Activated T-cell treated with anti-CD3 and anti-CD28 coated beads, Interleukin-2, amount 50 U/mL, for 24 hours (primary cell): ENCODE measurements around the gene MDC1.
A peak's percentile ranks its signal among the peaks of the same experiment; 100 is the strongest.

Experiments
- DNase-seq: peaks from one replicate; pipeline ENCODE4 v3.0.0-alpha.2; 2020
- H3K27ac Mint-ChIP-seq: 2 replicates; pipeline ENCODE4 v1.8.0; 2020; ENCODE audit warnings: mild to moderate bottlenecking, mixed read lengths
- H3K27me3 Mint-ChIP-seq: 2 replicates; pipeline ENCODE4 v1.8.0; 2020; ENCODE audit warnings: mixed read lengths
- H3K36me3 Mint-ChIP-seq: 2 replicates; pipeline ENCODE4 v1.8.0; 2020; ENCODE audit warnings: low read depth, mixed read lengths
- H3K4me1 Mint-ChIP-seq: 2 replicates; pipeline ENCODE4 v1.8.0; 2020; ENCODE audit warnings: low read depth, mixed read lengths
- H3K4me3 Mint-ChIP-seq: 2 replicates; pipeline ENCODE4 v1.8.0; 2020; ENCODE audit warnings: mild to moderate bottlenecking, moderate library complexity, mixed read lengths
- H3K9me3 Mint-ChIP-seq: 2 replicates; pipeline ENCODE4 v1.8.0; 2020; ENCODE audit warnings: mixed read lengths

The MDC1 gene

DNA sequence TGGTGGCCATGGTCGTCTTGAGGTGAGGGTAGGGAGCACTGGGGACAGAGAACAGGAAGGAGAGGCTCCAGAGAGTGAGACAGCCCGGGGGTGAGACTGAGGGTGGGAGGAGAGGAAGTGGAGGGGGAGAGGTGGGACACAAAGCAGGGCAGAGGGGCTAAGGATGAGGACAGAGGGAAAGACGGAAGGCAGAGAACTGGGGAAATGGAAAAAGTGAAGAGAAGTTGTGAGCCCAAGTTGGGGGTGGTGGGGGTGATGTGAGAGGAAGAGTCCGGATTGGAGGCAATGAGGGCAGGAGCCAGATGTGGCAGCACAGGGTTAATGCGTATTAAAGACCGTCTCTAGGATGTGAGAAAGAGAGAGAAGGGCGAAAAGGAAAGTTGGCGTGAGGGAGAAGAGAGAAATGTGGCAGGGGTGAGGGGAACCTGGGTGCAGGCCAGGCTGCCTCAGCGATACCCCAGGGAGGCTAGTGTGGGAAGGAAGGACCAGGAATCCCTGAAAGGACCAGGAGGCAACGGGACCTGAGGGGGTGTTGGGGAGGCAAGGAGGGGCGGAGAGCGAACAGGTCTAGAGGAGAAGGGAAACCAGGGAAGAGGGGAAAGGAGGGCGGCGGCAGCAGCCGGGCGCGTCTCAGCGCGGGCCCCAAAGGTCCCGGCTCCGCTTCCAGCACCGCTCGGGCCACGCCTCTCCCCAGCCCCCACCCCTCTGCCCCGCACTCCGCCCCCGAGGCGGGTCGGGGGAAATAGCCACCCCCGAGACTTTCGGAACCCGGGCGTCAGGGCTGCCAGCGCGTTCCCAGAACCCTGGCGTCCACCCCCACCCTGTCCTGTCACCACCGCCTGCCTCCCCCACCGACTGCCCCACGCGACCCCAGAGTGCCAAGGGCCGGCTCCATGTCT lies 30.8 kb downstream of the MDC1 start, which contains the start of gene PPP1R18:
PPP1R18 (minus strand) TSS at position 637 of the 899 bp plus-strand sequence; CDS start at position 10, 627 bp downstream.
- peaks cover 39% of the 10 kb centered on the region for H3K4me1 Mint-ChIP-seq
- H3K9me3 Mint-ChIP-seq = no peaks in the 10 kb centered on the region
- peak within 1 kb of the TSS; percentile 99 for H3K27ac Mint-ChIP-seq
- peak within 1 kb of the TSS; percentile 94 for H3K4me3 Mint-ChIP-seq
- H3K27me3 Mint-ChIP-seq = no peaks in the 10 kb centered on the region
- DNase-seq = peak; percentile 89
- H3K36me3 Mint-ChIP-seq = peaks cover 71% of the 10 kb centered on the region

DNA sequence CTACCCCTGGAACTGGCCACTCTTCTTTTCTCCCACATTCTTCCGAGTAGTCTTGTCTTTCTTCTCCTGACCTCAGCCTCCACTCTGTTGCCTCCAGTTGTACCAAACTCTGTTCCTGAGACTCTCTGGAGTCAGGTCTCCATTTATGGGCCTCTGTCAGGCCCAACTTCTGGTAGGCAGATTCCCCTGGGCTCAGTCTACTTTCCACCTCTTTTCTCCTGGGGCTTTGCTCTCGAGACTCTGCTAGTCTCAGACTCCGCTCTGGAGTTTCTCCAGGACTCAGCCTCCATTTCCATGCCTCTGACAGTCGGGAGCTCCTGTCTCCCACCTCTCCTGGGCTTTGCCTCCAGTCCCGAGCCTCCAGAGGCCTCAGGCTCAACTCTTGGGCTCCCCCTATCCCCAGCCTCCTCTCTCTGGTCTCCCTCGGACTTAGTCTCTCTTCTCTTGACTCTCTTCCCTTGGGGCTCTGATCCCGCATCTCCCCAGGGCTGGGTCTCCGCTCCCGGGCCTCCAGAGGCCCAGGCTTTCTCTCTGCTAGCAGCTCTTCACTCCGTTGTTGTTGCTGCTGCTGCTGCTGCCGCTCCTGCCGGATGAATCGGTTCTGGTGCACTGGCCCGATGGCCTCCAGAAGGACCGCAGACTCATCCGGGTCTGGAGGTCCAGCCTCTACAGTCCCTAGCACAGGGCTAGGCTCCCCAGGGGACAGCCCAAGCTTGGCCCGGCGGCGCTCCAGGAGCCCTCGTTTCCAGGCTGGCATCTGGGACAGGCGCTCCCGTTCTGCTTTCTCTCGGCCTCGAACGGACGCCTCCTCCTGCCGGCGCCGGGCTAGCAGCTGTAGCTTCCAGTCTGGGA lies 31.7 kb downstream of the MDC1 start:
- peaks cover 38% of the 10 kb centered on the region for H3K4me1 Mint-ChIP-seq
- DNase-seq = peak; percentile 63
- peak overlapping the region; percentile 94 for H3K4me3 Mint-ChIP-seq
- no peaks in the 10 kb centered on the region for H3K9me3 Mint-ChIP-seq
- H3K27ac Mint-ChIP-seq = peak overlapping the region; percentile 99
- H3K27me3 Mint-ChIP-seq = no peaks in the 10 kb centered on the region
- peaks cover 77% of the 10 kb centered on the region for H3K36me3 Mint-ChIP-seq

DNA sequence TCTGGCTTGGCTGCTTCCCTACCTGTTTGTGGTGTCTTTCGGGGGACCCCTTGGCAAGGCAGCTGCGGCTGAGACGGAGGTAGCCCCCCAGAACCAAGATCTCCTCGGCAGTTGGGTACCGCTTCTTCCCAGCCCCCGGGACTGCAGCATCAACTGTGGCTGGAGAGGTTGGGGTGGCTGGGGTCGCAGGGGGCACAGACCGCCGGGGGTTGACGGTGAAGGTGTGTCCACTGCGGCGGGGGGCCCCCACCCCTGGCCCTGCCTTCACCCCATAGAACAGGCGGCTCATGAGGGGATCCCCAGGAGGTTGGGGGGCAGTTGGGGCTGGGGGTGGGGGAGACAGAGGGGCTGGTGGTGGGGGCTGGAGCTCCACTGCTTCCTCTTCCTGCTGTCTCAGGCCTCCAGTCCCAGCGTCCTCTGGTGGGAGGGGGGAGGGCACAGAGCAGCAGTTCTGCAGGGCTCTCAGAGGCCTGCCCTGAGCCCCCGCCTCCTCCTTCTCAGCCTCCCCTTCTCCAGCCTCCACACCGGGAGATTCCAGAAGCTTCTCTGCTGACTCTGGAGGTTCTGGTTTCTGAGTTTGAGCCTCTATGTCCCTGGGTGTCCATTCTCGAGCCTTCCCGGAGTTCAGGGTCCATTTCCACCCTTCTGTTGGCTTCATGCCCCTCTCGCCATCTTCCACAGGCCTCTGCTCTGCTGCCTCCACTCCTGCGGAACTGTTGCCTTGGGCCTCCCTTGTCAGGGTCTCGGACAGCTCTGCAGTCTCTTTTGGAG lies 32.5 kb downstream of the MDC1 start:
- DNase-seq = peak; percentile 68
- H3K36me3 Mint-ChIP-seq = peaks cover 83% of the 10 kb centered on the region
- no peaks in the 10 kb centered on the region for H3K9me3 Mint-ChIP-seq
- H3K27me3 Mint-ChIP-seq = no peaks in the 10 kb centered on the region
- H3K4me3 Mint-ChIP-seq = peak overlapping the region; percentile 94
- peaks cover 38% of the 10 kb centered on the region for H3K4me1 Mint-ChIP-seq
- peak overlapping the region; percentile 99 for H3K27ac Mint-ChIP-seq

DNA sequence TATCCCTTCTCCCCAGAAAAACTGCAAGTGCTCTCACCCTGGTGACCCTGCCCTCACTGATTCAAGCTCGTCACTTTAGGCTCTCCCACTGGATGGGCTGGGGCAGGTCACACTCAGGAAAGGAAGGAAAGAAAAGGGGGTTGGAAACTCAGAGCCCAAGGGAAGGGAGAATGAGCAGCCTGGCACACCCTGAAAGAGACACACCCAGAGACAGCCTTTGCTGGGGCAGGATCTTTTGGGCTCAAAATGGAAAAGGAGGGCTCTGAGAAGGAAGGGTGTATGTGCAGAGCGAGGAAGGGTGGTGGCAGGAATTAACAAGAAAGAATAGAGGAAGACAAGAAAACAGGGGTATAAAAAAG lies 33.1 kb downstream of the MDC1 start:
- H3K36me3 Mint-ChIP-seq = peaks cover 89% of the 10 kb centered on the region
- no peak for DNase-seq
- H3K27ac Mint-ChIP-seq = peak overlapping the region; percentile 99
- peak overlapping the region; percentile 94 for H3K4me3 Mint-ChIP-seq
- H3K4me1 Mint-ChIP-seq = peaks cover 38% of the 10 kb centered on the region
- no peaks in the 10 kb centered on the region for H3K27me3 Mint-ChIP-seq
- no peaks in the 10 kb centered on the region for H3K9me3 Mint-ChIP-seq

DNA sequence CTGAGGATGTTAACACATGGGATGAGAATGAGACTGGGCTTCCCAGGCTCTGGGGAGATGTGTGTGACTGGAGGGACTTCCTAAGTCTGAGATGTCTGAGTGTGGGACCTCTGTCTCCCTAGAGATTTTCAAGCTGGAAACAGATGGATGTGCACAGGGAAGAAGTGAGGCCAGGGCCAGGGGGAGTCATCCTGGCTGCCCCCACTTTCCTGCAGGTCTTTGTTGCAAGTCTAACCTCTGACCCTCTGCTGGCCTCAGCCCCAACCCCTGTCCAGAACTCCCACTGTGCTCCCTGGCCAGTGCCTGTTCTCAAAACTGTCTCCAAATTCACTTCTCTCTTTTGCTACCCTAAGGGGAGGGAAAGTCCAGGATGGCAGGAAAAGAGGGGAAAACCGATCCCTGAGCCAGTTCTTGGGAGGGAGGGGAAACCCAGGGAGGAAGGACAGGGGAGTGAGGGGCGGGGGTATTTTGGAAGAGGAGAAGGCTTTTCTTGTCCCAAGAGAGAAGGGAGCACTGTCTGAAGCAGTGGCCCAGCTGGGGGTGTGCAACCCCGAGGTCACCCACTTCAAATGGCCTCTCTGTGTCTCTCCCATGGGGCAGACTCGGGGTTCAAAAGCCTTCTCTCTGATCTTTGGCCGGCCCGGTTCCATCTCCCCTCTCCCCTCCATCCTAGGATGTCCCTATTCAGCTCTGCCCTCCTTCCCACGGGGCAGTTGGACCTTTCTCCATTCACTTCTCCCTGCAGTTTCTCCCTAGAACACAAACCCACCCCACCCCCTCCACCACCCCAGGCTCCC lies 33.7 kb downstream of the MDC1 start:
- H3K9me3 Mint-ChIP-seq = no peaks in the 10 kb centered on the region
- peaks cover 93% of the 10 kb centered on the region for H3K36me3 Mint-ChIP-seq
- H3K27ac Mint-ChIP-seq = peak overlapping the region; percentile 99
- no peaks in the 10 kb centered on the region for H3K27me3 Mint-ChIP-seq
- DNase-seq = no peak
- peak overlapping the region; percentile 94 for H3K4me3 Mint-ChIP-seq
- H3K4me1 Mint-ChIP-seq = peaks cover 37% of the 10 kb centered on the region

DNA sequence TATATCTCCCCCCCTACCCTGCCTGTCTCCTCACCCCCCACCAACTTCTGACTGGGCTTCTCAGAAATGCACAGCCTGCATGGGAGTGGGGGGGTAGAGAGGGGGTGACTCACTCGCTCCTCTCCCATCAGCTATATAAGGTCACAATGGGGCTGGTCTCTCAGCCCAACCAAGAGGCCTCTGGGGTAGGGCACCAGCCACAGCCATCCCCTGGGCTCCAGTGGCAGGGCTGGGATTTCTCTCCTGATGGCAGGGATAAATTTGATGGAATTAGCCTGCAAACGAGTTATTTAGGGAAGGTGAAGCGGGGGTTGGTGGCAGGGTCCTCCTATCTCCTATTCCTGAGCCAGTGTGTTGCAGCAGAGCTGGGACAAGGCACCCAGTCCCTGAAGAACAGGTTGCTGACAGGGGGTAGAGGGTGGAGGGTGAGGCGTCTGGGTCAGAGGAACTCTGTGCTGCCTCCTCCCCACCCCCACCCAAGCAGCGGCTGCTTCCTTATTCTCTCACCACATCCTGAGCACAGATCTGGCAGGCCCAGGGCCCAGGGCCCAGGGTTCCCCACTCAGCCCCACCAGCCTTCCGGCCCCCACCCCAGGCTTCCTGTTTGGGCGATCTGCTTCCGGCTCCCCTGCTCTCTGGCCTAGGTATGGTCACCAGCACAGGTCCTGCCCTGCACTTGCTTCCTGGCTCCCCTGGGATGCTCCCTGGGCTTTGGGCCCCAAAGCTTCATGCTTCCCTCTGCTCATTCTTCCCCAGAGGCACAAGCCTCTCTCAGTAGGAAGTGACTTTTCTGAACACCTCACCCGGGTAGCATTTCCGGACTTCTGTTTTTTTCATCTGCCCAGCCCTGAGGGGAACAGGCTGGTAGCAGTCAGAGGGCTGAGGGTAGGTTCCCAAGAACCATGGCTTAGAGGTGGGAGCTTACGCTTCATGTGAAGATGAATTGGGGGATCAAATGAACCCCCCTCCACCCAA lies 34.7 kb downstream of the MDC1 start:
- Mint-ChIP-seq H3K4me1 (peaks cover 28% of the 10 kb centered on the region), H3K27me3 (no peaks in the 10 kb centered on the region), H3K9me3 (no peaks in the 10 kb centered on the region), H3K27ac (peak overlapping the region; percentile 99), H3K4me3 (peak overlapping the region; percentile 94), H3K36me3 (peaks cover 91% of the 10 kb centered on the region)
- peak; percentile 86 for DNase-seq

DNA sequence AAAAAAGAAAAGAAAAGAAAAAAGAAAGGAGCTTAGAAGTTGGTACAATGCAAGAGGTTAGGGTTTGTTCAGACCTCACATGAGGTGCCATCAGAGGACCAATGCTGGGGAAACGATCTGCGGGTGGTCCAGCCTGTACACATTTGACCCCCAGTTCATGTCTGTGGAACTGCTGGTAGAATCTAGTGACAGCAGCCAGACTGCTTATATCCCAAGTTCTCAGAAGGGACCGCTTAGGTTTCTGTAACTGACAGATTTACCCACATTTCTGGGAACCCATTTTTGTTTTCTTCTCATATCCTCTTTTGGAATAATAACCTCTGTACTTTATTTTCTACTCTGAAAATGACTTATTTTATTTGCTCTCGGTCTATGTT lies 35.3 kb downstream of the MDC1 start:
- H3K9me3 Mint-ChIP-seq = no peaks in the 10 kb centered on the region
- peak overlapping the region; percentile 99 for H3K27ac Mint-ChIP-seq
- DNase-seq = peak; percentile 50
- peaks cover 96% of the 10 kb centered on the region for H3K36me3 Mint-ChIP-seq
- H3K4me3 Mint-ChIP-seq = peak overlapping the region; percentile 94
- peaks cover 28% of the 10 kb centered on the region for H3K4me1 Mint-ChIP-seq
- H3K27me3 Mint-ChIP-seq = no peaks in the 10 kb centered on the region

DNA sequence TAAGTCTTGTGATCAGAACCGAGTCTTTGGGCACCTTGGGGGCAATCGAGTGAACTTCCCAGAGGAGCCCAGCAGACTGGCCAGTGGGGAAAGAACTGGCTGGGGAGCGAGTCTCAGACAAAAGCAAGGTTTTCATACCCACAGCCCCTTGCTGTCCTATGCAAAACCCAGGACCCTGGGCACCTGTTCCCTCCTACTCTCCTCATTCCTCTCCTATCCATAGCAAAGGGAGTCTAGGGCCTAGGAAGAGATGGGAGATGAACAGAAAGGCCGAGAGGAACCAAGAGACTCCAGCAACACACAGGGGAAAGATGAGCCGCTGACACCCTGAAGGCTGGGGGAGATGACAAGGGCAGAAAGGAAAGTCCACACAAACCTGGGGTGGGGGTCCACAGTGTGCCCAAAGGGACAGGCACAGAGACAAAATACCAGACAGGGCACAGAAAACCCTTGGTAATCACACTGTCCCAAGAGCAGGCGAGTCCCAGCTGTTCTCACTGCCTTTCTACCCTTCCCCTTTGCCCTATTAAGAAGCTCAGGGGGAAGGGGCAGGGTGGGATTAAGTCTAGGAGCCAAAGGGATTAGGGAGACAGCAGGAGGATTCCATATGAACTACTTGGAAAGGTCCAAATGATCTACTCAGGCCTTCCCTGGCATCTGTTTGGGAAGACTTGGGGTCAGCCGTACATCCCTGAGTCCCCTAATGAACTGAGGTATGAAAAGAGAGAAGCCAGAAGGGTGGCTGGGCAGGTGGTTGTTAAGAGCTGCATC lies 37.1 kb downstream of the MDC1 start:
- peaks cover 31% of the 10 kb centered on the region for H3K4me1 Mint-ChIP-seq
- peak overlapping the region; percentile 99 for H3K27ac Mint-ChIP-seq
- H3K27me3 Mint-ChIP-seq = no peaks in the 10 kb centered on the region
- H3K36me3 Mint-ChIP-seq = peaks cover 91% of the 10 kb centered on the region
- H3K9me3 Mint-ChIP-seq = no peaks in the 10 kb centered on the region
- peak; percentile 38 for DNase-seq
- peak overlapping the region; percentile 94 for H3K4me3 Mint-ChIP-seq

DNA sequence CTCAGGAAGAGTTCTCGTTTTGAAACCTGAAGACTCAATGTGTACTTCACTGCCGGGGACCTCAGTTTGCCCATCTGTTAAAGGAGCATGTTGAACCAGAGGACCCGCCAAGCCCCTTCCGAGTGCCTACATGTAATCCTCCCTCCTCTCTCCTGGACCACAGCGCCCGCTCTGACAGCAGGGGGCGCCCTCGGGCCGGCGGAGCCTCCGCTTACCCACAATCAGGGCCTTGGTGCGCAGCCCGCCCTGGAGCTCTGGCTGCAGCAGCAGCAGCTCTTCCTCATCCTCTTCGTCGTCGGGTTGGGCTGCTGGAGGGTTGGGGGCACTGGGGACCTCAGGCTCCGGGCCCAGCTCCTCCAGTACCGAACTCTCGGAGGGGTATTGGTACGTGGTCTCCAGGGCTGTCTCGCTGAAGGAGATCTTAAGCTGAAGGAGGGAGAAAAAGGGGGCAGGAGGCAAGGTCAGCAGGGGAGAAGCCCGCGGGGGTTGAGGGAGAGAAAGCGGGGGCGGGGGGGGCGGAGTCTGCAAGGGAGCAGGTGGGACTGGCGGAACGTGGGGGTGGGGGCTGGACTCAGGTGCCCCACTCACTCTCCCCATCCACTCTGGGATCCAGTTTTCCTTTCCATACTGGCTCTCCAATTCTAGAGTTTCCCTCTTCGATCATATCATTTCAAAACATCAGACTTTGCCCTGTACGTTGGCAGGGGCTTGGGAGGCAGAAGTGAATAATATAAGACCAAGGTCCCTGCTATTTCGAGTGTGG lies 37.9 kb downstream of the MDC1 start:
- Mint-ChIP-seq H3K36me3 (peaks cover 84% of the 10 kb centered on the region), H3K27ac (peak overlapping the region; percentile 99), H3K4me1 (peaks cover 33% of the 10 kb centered on the region), H3K4me3 (peak overlapping the region; percentile 94), H3K9me3 (no peaks in the 10 kb centered on the region), H3K27me3 (no peaks in the 10 kb centered on the region)
- peak; percentile 95 for DNase-seq

DNA sequence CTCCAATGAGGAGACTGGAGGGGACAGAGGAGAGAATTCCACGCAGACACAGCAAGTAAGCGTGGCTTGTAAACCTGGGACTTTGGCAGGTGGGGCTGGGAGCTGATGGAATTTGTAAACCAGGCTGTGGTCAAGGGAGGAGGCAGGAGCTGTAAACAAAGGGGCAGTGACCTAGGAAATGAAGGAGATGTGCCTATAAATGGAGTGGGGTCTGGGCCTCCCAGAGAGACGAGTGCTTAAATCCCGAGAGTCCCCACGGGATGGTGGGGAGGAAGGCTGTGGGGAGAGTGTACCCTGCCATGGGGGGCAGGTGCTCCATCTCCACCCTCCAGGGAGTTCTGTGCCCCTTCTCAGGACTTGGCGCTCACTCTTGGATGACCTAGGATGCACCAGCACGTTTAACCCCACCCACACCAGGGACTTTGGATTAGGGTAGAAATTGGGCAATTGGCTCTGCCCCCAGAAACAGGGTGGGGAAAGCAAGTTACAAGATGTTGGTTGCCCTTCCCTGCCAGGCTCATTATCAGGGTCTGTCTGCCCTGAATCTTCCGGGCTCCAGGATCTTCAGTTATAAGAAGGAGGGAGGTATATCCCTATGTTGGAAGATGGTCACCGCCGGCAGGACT lies 40.3 kb downstream of the MDC1 start:
- no peaks in the 10 kb centered on the region for H3K9me3 Mint-ChIP-seq
- no peak overlapping the region for H3K4me3 Mint-ChIP-seq
- H3K27ac Mint-ChIP-seq = peak overlapping the region; percentile 54

DNA sequence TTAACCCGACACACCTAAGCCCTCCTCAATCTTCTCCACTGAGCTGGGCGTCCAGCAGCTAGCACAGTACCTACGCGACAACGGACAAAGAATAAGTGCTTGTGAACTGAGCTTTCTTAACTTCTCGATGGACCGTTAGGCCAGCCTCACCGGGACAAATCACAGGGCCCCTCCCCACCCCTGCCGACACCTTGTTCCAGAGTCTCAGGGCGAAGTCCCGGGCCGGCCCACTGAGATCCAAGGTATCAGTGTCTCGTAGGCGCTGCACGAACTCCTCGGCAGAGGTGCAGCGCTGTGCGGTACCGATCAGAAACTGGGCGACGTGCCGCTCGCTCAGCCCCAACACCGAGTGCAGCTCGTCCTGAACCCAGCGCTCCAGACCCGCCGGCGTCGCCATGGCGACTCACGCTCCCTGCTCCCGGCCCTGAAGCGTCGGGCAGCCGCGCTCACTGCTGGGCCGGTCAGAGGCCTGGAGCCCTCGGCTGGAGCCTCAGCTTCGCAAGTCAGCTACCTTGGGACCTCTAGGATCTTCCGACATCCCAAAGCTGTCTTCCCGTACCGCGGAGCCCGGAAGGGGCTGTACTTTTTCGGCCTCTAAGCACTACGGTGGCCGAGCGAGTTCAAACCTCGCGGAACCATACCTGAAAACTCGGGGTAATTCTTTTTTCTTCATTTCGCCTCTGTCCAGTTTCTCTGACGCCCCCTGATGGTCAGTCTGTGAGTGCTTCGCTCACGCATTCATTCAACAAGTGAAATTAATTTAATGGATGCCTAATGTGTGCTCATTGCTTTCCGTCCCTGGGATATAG lies 44.4 kb downstream of the MDC1 start, which contains the start of gene DHX16:
DHX16 (minus strand) TSS at position 562 of the 809 bp plus-strand sequence; CDS start at position 397, 165 bp downstream.
- DNase-seq = peak; percentile 90
- no peaks in the 10 kb centered on the region for H3K27me3 Mint-ChIP-seq
- H3K4me3 Mint-ChIP-seq = peak within 1 kb of the TSS; percentile 93
- H3K9me3 Mint-ChIP-seq = no peaks in the 10 kb centered on the region
- H3K27ac Mint-ChIP-seq = peak within 1 kb of the TSS; percentile 79
- peaks cover 56% of the 10 kb centered on the region for H3K36me3 Mint-ChIP-seq
- peaks cover 34% of the 10 kb centered on the region for H3K4me1 Mint-ChIP-seq

More for the DNA sequence above, 40.3 kb downstream of the MDC1 start:
- peaks cover 38% of the 10 kb centered on the region for H3K4me1 Mint-ChIP-seq
- H3K36me3 Mint-ChIP-seq = peaks cover 66% of the 10 kb centered on the region
- H3K27me3 Mint-ChIP-seq = no peaks in the 10 kb centered on the region
- no peak for DNase-seq
